A673 (cell line): Measurements from ENCODE around the gene HYOU1. TPM values are rescaled to one million over a fixed set of nuclear protein-coding genes. Genes with fewer than 3 reads are reported as not detected.
A peak's percentile ranks its signal among the peaks of the same experiment; 100 is the strongest.

Source experiments
- BruUV-seq: library from RNA; stranded (reverse); fragments of 400-500 nt; replicated peaks from 2 replicates; lab custom pipeline; 2021; lab: Mats Ljungman, UMichigan
- CTCF ChIA-PET: fragments of 300-600 bp; sonication (Branson Sonifier 250); formaldehyde crosslinking; loops from one replicate; lab custom pipeline; 2022; ENCODE audit warnings: antibody characterized with exemption; lab: Charles Lee
- POLR2A ChIA-PET: fragments of 300-600 bp; sonication (Branson Sonifier 250); formaldehyde crosslinking; loops from one replicate; lab custom pipeline; 2022; ENCODE audit warnings: antibody characterized with exemption; ENCODE audit not compliant: low non-redundant PET; lab: Charles Lee
- DNase-seq: peaks from one replicate; pipeline ENCODE4 v3.0.0-alpha.2; 2015; ENCODE audit warnings: low spot score
- H3K27ac ChIP-seq: fragments of 200-600 bp; sonication (generic); 2 replicates; pipeline ENCODE4 v1.5.1; 2016; ENCODE audit warnings: mixed run types, low read depth, mild to moderate bottlenecking, mixed read lengths, antibody characterized with exemption, low read length; ENCODE audit not compliant: poor library complexity, severe bottlenecking
- H3K27me3 ChIP-seq: fragments of 200-600 bp; sonication (generic); replicated peaks from 2 replicates; pipeline ENCODE4 v1.6.1; 2017; ENCODE audit warnings: mixed run types, low read depth, mild to moderate bottlenecking, mixed read lengths, antibody characterized with exemption, low read length; ENCODE audit not compliant: insufficient read depth, poor library complexity
- H3K36me3 ChIP-seq: fragments of 200-600 bp; sonication (generic); 2 replicates; pipeline ENCODE4 v1.6.1; 2016; ENCODE audit warnings: mixed run types, mild to moderate bottlenecking, mixed read lengths, antibody characterized with exemption, low read length; ENCODE audit not compliant: insufficient read depth, poor library complexity, severe bottlenecking
- H3K4me1 ChIP-seq: fragments of 200-600 bp; sonication (generic); 2 replicates; pipeline ENCODE4 v1.6.1; 2017; ENCODE audit warnings: mixed run types, mild to moderate bottlenecking, mixed read lengths, antibody characterized with exemption, low read length; ENCODE audit not compliant: insufficient read depth, poor library complexity, severe bottlenecking
- H3K4me3 ChIP-seq: fragments of 200-600 bp; sonication (generic); 2 replicates; pipeline ENCODE4 v1.5.1; 2016; ENCODE audit warnings: low read depth, mixed run types, mild to moderate bottlenecking, mixed read lengths, low read length; ENCODE audit not compliant: poor library complexity, severe bottlenecking
- H3K9me3 ChIP-seq: fragments of 200-600 bp; sonication (generic); 2 replicates; pipeline ENCODE4 v1.6.1; 2016; ENCODE audit warnings: mixed run types, low read depth, mild to moderate bottlenecking, mixed read lengths, antibody characterized with exemption, low read length; ENCODE audit not compliant: poor library complexity, severe bottlenecking
- EZH2 ChIP-seq: fragments of 200-600 bp; sonication (generic); IDR thresholded peaks from 2 replicates; pipeline ENCODE4 v1.6.1; 2017; ENCODE audit warnings: borderline replicate concordance, low read depth, mild to moderate bottlenecking, mixed read lengths, antibody characterized with exemption, low read length; ENCODE audit not compliant: poor library complexity, severe bottlenecking
- intact Hi-C: fragments of 100-400 bp; cut with micrococcal nuclease; formaldehyde crosslinking; loops from one replicate; pipeline ENCODE4 v1.10.0; 2022; ENCODE audit not compliant: unreplicated experiment
- total RNA-seq: library from RNA; stranded (reverse); gene quantifications from 2 replicates; pipeline ENCODE4 v1.2.3, GENCODE V29; 2021
- TF ChIP-seq, protein P1 (sequence below): fragments of 300-800, 200-600 bp; sonication (generic); conservative IDR thresholded peaks from 2 replicates; pipeline ENCODE4 v1.5.1; 2017; ENCODE audit warnings: low read depth, mild to moderate bottlenecking, antibody characterized with exemption, low read length, moderate library complexity, mixed read lengths

HYOU1 gene
- total RNA-seq, 1 experiment from 2014 or later, result 315 TPM

DNA sequence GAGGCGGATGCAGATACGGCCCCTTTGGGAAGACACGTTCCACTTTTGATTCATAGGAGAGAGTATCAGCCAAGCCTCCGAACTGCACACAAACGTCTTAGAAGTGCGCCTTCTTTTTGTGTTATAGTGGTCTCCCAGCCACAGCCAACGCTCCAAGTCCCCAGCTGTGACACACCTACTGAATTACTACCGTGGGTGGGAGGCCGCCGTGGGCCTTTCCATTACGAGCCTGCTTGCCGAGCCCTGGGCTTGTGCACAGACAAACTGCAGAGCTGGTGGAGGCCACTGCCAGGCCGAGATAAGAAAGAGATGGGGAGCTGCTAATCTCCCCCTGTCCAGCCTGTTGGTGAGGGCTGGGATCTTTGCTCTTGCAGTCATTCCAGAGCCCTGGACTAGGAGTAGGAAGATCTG, 28.4 kb upstream of the HYOU1 start:
- intact Hi-C loops, result no loop called here
- H3K27me3 ChIP-seq, result no peaks in the 10 kb centered on the region
- H3K4me1 ChIP-seq, result peaks cover 11% of the 10 kb centered on the region
- no peak for DNase-seq
- peaks cover 8% of the 10 kb centered on the region for H3K36me3 ChIP-seq
- H3K27ac ChIP-seq, result peak overlapping the region; percentile 97
- ChIA-PET POLR2A (interaction anchor here (0.6 to 1.0 kb wide), 5 partner anchors 10 to 341 kb away, joined by 3 to 24 read pairs (median 15); partner anchors contain the start of gene VPS11), CTCF (interaction anchor here (0.6 kb wide), 6 partner anchors 18 to 1222 kb away, joined by 3 to 12 read pairs (median 8); partner anchors contain the start of genes BCL9L and VPS11)
- peak overlapping the region; percentile 80 for H3K4me3 ChIP-seq
- TSS peak; percentile 91 for BruUV-seq
- no peak for TF ChIP-seq EZH2
- TF ChIP-seq, protein P1, sequence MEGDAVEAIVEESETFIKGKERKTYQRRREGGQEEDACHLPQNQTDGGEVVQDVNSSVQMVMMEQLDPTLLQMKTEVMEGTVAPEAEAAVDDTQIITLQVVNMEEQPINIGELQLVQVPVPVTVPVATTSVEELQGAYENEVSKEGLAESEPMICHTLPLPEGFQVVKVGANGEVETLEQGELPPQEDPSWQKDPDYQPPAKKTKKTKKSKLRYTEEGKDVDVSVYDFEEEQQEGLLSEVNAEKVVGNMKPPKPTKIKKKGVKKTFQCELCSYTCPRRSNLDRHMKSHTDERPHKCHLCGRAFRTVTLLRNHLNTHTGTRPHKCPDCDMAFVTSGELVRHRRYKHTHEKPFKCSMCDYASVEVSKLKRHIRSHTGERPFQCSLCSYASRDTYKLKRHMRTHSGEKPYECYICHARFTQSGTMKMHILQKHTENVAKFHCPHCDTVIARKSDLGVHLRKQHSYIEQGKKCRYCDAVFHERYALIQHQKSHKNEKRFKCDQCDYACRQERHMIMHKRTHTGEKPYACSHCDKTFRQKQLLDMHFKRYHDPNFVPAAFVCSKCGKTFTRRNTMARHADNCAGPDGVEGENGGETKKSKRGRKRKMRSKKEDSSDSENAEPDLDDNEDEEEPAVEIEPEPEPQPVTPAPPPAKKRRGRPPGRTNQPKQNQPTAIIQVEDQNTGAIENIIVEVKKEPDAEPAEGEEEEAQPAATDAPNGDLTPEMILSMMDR, result no peak
- H3K9me3 ChIP-seq, result no peaks in the 10 kb centered on the region

DNA sequence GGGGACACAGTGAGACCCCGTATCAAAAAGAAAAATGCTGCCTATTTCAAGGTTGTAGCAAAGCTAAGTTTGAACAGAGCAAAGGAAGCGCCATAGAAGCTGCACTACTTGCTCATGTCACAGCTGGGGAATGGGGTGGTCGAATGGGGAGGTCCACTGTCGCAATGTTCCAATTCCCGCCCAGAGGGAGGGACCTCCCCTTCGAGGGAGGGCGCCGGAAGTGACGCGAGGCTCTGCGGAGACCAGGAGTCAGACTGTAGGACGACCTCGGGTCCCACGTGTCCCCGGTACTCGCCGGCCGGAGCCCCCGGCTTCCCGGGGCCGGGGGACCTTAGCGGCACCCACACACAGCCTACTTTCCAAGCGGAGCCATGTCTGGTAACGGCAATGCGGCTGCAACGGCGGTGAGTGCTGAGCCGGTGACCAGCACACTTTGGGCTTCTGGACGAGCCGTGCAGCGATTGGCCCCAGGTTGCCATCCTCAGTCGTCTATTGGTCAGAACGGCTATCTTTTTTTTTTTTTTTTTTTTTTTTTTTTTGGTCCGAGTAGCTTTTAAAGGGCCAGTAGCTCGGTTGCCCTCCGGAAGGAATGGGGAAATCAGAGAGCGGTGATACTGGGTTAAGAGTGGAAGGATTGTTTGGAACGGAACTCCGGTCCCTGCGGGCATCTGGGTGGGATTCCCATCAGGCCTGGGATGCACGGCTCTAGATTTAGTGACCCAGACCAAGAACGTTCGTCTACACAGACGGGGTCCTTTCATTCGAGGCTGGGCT, 27.8 kb upstream of the HYOU1 start, which contains the start of gene HMBS:
Gene HMBS, plus strand, starts transcription at position 219 of the 774 bp plus-strand sequence. Its CDS starts 153 bp downstream, at position 372.
- no TSS peak for BruUV-seq
- Histone ChIP-seq H3K27me3 (no peaks in the 10 kb centered on the region), H3K9me3 (no peaks in the 10 kb centered on the region), H3K4me1 (peaks cover 11% of the 10 kb centered on the region), H3K36me3 (peaks cover 10% of the 10 kb centered on the region), H3K27ac (peak within 1 kb of the TSS; percentile 97), H3K4me3 (peak within 1 kb of the TSS; percentile 80)
- intact Hi-C loops, result no loop called here
- TF ChIP-seq, protein P1, result no peak
- CTCF ChIA-PET, result interaction anchor here (0.6 to 1.2 kb wide), 7 partner anchors 10 to 1222 kb away, joined by 3 to 12 read pairs (median 7); partner anchors contain the start of genes BCL9L and DPAGT1
- POLR2A ChIA-PET, result interaction anchor here (0.6 to 1.0 kb wide), 5 partner anchors 10 to 340 kb away, joined by 3 to 24 read pairs (median 15); partner anchors contain the start of gene VPS11
- DNase-seq, result peak; percentile 99

DNA sequence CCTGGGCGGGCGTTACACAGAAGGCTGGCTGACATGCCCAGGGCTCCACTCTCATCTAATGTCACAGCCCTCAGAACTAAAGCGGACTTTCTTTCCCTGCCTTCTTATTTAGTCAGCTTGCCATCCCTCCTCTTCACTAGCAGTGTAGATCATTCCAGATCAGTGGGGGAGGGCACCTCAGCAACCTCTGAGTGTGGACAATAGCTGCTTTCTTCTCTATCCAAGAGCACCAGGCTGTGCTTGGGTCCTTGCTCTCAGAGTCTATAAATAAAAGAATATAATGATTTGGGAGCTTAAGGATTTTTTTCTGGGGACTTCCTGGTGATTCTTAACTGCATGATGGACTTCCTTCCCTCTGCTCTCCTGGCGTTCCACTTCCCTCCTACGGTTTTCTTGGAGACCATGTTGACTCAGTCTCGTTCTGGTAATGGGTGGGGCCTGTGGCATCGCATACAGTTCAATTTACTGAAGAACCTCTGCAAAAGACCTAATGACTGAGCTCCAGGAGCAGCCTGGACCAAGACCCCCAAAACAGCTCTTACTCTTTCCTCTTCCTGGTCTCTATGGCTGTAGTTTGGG, 24.8 kb upstream of the HYOU1 start:
- intact Hi-C loops, result no loop called here
- peaks cover 11% of the 10 kb centered on the region for H3K4me1 ChIP-seq
- TF ChIP-seq, protein P1, result no peak
- TF ChIP-seq EZH2, result no peak
- no peak overlapping the region for H3K4me3 ChIP-seq
- H3K27ac ChIP-seq, result no peak overlapping the region
- H3K27me3 ChIP-seq, result no peaks in the 10 kb centered on the region
- no peaks in the 10 kb centered on the region for H3K9me3 ChIP-seq
- ChIA-PET POLR2A (interaction anchor here (0.5 to 0.6 kb wide), 2 partner anchors 13 to 14 kb away, joined by 3 read pairs; a partner anchor contains a TSS), CTCF (no interaction called here)
- peaks cover 36% of the 10 kb centered on the region for H3K36me3 ChIP-seq
- DNase-seq, result no peak
- no TSS peak for BruUV-seq
